Esophagus (tissue), 2 donors: Measurements from ENCODE around the gene VWA8. TPM values are rescaled to one million over a fixed set of nuclear protein-coding genes. Genes with fewer than 3 reads are reported as not detected.

ENCODE experiments used
- H3K27ac ChIP-seq, 2 donors: one replicate each; pipeline ENCODE4 v1.5.1; 2013; ENCODE audit warnings: low read depth in 2 of 2, mild to moderate bottlenecking in 2 of 2, inconsistent platforms in 1 of 2, low read length in 1 of 2, moderate library complexity in 1 of 2
- H3K27me3 ChIP-seq, 2 donors: one replicate each; pipeline ENCODE4 v1.6.1; 2013; ENCODE audit warnings: low read length in 2 of 2, control low read depth in 1 of 2, mild to moderate bottlenecking in 1 of 2; ENCODE audit not compliant: insufficient read depth in 2 of 2, control insufficient read depth in 1 of 2
- H3K36me3 ChIP-seq, 2 donors: one replicate each; pipeline ENCODE4 v1.6.1; 2013; ENCODE audit warnings: low read length in 1 of 2; ENCODE audit not compliant: control insufficient read depth in 2 of 2, insufficient read depth in 2 of 2
- H3K4me1 ChIP-seq, 2 donors: one replicate each; pipeline ENCODE4 v1.6.1; 2013; ENCODE audit warnings: low read length in 1 of 2; ENCODE audit not compliant: control insufficient read depth in 2 of 2, insufficient read depth in 2 of 2
- H3K4me3 ChIP-seq, 2 donors: one replicate each; pipeline ENCODE4 v1.5.1; 2013; ENCODE audit warnings: low read length in 2 of 2, mild to moderate bottlenecking in 2 of 2, low read depth in 1 of 2, moderate library complexity in 1 of 2
- H3K9me3 ChIP-seq, 2 donors: one replicate each; pipeline ENCODE4 v1.6.1; 2013; ENCODE audit warnings: mild to moderate bottlenecking in 2 of 2, low read depth in 1 of 2, low read length in 1 of 2, moderate library complexity in 1 of 2; ENCODE audit not compliant: control insufficient read depth in 2 of 2, insufficient read depth in 1 of 2
- WGBS, 2 donors: extraction: QIAGEN DNeasy Blood & Tissue Kit; methylation state at CpG; one replicate each; pipeline ENCODE4 v1.1.7; 2013; 5-methylcytosine and 5-hydroxymethylcytosine counted together
- polyA plus RNA-seq, 2 donors: library from polyadenylated mRNA; stranded (reverse); fragments of 200-250 nt; gene quantifications; one replicate each; pipeline ENCODE4 v1.2.3, GENCODE V29; 2013
- donor health status: healthy with polysubstance abuse.
- donor health status: Bipolar disorder and iron deficiency.

The VWA8 gene
- polyA plus RNA-seq, 2 donors: 3.5 to 3.6 TPM

DNA sequence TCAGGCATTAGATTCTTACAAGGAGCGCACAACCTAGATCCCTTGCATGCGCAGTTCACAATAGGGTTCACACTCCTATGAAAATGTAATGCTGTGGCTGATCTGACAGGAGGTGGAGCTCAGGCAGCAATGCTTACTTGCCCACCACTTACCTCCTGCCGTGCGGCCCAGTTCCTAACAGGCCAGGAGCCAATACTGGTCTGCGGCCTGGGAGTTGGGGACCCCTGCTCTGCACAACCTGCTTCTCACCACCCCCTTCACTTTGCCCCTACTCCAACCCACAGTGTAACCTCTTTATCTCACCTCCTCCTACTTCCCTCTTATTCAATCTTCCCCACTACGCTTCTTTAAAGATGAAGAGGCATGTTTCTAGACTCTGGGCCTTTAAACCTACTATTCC, 263.3 kb downstream of the VWA8 start:
- no peak overlapping the region for H3K27ac ChIP-seq
- WGBS, 2 donors: 96 to 99% methylated on average over 6 of the region's 6 CpGs

DNA sequence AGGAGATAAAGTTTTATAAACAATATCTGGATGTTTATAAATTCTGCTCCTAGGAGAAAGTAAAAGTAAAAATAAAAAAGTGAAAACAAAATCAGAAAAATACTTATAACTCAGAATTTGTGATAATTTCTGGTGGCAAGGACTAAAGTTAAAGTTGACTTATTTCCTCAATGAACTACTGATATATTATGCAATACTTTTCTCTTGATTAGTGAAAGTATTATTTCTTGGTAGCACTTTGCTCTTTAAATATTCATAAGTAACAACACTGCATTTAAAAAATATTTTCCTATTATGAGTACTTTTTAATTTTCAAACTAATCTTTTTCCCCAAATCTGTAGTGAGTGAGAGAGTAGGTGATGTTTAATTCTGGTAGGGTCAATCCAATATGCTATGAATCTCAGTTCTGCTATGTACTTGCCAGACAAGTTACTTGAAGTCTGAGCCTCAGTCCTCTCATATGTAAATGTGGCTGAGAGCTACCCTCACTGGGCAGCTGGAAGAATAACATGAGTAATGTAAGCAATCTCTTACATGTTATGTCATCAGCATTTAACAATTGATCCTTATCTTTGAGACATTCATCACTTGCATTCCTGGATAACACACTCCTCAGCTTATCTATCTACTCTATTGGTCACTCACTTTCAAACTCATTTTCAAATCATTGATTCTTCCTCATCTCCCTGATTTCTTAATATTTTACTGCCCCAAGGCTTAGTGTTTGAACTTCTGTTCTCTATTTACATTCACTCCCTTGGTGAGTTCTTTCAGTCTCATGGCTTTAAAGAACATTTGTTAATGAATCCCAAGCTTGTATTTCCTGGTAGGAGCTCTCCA, 264.5 kb downstream of the VWA8 start:
- Histone ChIP-seq H3K4me1 (no peaks in the 10 kb centered on the region), H3K27me3 (no peaks in the 10 kb centered on the region), H3K4me3 (no peak overlapping the region), H3K9me3 (no peaks in the 10 kb centered on the region), H3K36me3 (peaks cover 0 to 3% of the 10 kb centered on the region in 2 donors), H3K27ac (no peak overlapping the region)

More for the DNA sequence above, 263.3 kb downstream of the VWA8 start:
- Histone ChIP-seq H3K36me3 (peaks cover 0 to 3% of the 10 kb centered on the region in 2 donors), H3K4me3 (no peak overlapping the region), H3K9me3 (no peaks in the 10 kb centered on the region), H3K27me3 (no peaks in the 10 kb centered on the region), H3K4me1 (no peaks in the 10 kb centered on the region)

DNA sequence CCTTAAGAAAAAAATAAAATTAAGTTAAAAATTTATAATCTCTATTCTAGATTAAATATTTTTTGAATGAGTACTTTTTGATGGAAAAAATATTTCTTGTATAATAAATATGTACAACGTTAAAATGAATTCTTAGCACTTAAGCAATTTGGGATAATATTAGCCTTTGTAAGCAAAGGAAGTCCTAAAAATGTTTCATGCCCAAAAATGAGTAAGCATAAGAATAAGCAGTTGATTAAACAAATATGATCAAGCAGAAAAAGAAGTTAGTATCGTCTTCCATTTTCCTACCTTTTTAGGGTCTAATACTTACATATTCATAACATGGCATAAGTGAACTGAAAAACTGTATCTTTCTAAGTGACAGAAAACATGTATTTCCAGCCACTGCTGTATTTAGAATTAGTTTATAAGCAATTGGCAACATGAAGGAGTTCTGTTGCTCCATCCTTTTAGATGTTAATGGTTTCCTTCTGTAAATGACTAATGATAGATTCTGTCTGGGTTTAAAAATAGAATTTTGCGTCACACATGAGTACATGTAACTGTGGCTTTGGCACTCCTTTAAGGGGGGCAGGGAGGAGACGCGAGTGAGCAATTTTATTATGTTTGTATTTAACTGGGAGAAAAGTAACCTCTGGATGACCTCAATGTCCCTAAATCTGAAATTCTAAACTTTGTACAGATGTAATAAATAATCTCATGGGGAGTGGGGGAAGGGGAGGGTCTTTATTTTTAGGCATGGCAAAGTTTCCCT, 266.2 kb downstream of the VWA8 start:
- peaks cover 0 to 3% of the 10 kb centered on the region in 2 donors for H3K36me3 ChIP-seq
- no peak overlapping the region for H3K4me3 ChIP-seq
- H3K4me1 ChIP-seq: no peaks in the 10 kb centered on the region
- no peaks in the 10 kb centered on the region for H3K9me3 ChIP-seq
- 47% methylated on average over 5 of the region's 5 CpGs for WGBS, 2 donors
- H3K27ac ChIP-seq: no peak overlapping the region
- H3K27me3 ChIP-seq: no peaks in the 10 kb centered on the region

DNA sequence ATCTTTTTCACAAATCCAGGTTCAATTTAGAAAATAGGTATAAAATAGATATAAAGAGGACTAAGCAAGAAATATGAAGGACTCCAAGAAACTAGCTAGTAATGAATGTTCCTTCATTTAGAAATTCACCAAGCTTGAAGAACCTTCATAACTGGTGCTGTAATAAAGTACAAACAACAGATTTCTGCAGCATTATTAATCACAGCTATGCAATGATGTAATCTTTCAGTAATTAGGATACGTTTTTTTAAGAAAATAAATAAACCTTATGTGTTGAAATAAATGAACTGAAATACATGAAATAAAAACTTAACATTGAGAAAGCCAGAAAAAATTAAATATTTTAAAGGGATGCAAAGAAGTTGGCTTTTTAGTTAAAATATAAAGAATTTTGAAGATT, 267.5 kb downstream of the VWA8 start:
- Histone ChIP-seq H3K9me3 (no peaks in the 10 kb centered on the region), H3K4me1 (no peaks in the 10 kb centered on the region), H3K36me3 (peaks cover 0 to 3% of the 10 kb centered on the region in 2 donors), H3K4me3 (no peak overlapping the region), H3K27ac (no peak overlapping the region), H3K27me3 (no peaks in the 10 kb centered on the region)
- 58 to 60% methylated on average over 1 of the region's 1 CpG for WGBS, 2 donors

DNA sequence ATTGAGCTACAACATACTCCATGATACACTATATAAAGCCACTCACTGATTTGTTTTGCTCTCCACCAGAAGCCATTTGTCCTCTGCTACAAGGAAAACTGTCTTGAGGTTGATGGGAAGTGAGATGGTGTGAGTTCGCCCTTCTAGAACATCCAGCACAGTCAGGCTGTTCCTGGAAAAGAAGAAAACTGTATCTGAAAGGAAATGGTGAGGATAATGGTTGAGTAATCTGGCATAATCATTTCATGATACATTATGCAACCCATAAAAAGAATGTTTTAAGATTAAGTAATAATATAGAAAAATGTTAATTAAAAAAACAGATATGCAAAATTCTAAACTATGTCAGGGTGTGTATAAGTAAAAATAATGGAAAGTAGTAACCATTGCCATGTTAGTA, 269.6 kb downstream of the VWA8 start:
- H3K9me3 ChIP-seq: no peaks in the 10 kb centered on the region
- no peak overlapping the region for H3K27ac ChIP-seq
- 93 to 96% methylated on average over 1 of the region's 1 CpG for WGBS, 2 donors
- H3K4me3 ChIP-seq: no peak overlapping the region
- H3K36me3 ChIP-seq: no peaks in the 10 kb centered on the region
- H3K4me1 ChIP-seq: no peaks in the 10 kb centered on the region
- H3K27me3 ChIP-seq: no peaks in the 10 kb centered on the region

DNA sequence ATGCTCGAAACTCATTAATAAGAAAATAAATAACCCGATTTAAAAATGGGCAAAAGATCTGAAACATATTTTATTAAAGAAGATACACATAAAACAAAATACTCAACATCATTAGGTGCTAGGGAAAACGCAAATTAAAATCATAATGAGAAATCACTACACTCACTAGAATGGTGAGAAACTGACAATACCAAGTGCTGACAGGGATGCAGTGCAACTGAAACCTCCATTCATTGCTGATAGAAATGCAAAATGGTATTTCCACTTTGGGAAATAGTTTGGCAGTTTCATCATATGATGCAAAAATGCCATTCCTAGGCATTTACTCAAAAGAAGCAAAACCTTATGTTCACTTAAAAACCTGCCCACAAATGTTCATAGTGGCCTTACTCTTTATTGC, 278.1 kb downstream of the VWA8 start:
- no peaks in the 10 kb centered on the region for H3K27me3 ChIP-seq
- H3K4me1 ChIP-seq: no peaks in the 10 kb centered on the region
- no peak overlapping the region for H3K27ac ChIP-seq
- H3K36me3 ChIP-seq: no peaks in the 10 kb centered on the region
- no peaks in the 10 kb centered on the region for H3K9me3 ChIP-seq
- no peak overlapping the region for H3K4me3 ChIP-seq
- WGBS, 2 donors: 97 to 98% methylated on average over 3 of the region's 3 CpGs

DNA sequence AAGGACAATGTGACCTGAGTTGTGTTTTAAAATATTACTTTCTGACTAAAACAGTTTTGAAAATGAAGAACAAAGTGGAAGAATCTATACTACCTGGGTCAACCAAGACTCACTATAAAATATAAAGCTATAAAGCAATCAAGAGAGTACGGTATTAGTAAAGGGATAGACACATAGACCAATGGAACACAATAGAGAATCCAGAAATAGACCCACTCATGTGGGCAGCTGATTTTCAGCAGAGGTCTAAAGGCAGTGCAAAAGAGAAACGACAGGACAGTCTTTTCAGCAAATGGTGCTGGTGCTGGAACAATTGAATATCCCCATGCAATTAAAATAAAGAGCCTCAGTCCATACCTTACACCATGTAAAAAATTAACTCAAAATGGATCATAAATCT, 278.9 kb downstream of the VWA8 start:
- no peaks in the 10 kb centered on the region for H3K9me3 ChIP-seq
- H3K36me3 ChIP-seq: no peaks in the 10 kb centered on the region
- H3K4me1 ChIP-seq: no peaks in the 10 kb centered on the region
- 95 to 97% methylated on average over 2 of the region's 2 CpGs for WGBS, 2 donors
- no peak overlapping the region for H3K4me3 ChIP-seq
- no peaks in the 10 kb centered on the region for H3K27me3 ChIP-seq
- H3K27ac ChIP-seq: no peak overlapping the region

DNA sequence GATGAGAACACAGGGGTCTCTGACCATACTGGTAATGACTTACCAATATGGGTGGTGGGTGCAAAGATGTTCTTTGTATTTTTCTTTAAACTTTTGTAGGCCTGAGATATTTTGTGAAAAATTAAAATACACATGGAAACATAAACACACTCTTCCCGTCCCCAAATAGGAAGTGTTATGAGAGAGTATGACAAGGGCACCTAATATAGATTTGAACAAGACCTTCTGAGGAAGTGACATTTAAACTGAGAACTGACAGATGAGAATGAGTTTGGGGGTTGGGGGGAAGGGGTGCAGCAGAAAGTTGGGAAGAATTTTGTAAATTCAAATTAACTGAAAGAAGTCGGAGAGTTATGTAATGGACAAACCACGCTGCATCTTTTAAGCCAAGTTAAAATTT, 279.3 kb downstream of the VWA8 start:
- Histone ChIP-seq H3K9me3 (no peaks in the 10 kb centered on the region), H3K27ac (no peak overlapping the region), H3K4me1 (no peaks in the 10 kb centered on the region), H3K27me3 (no peaks in the 10 kb centered on the region), H3K36me3 (no peaks in the 10 kb centered on the region), H3K4me3 (no peak overlapping the region)
- WGBS, 2 donors: 76 to 85% methylated on average over 3 of the region's 3 CpGs

DNA sequence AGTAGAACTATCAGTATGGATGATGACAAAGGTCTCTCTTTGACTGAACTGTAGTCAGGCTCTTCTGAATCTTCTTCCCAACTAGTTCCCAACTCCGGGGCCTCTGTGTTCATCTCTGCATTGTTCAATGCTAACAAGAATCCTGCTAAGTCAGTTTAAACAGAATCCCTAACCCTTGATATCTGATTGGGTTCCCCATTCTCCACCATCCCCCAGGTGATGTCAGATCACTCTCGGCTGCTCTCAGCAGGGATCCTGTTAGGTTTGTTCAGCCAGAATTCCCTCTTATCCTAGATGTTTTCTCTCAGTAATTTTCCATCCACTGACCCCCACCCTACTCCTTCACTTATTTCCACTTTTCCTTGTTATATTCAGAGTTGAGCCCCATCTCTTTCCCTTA, 280.0 kb downstream of the VWA8 start:
- H3K4me3 ChIP-seq: no peak overlapping the region
- H3K27me3 ChIP-seq: no peaks in the 10 kb centered on the region
- H3K27ac ChIP-seq: no peak overlapping the region
- no peaks in the 10 kb centered on the region for H3K4me1 ChIP-seq
- 93 to 94% methylated on average over 2 of the region's 2 CpGs for WGBS, 2 donors
- no peaks in the 10 kb centered on the region for H3K36me3 ChIP-seq
- no peaks in the 10 kb centered on the region for H3K9me3 ChIP-seq
